ENCODE results near the gene KLB. TPM values are rescaled to one million over a fixed set of nuclear protein-coding genes. Genes with fewer than 3 reads are reported as not detected.

KLB gene
- polyA plus RNA-seq, 1 donor (not counting 4 experiments of a cell fraction or from before 2014, with no cell fraction given): not detected

- Histone ChIP-seq H3K4me2 (ENCODE audit: control insufficient read depth, extremely low read depth, insufficient read depth, low read depth, low read length) (no peak overlapping the region), H3K9me1 (ENCODE audit: control insufficient read depth, extremely low read depth, insufficient read depth, low read length) (no peaks in the 10 kb centered on the region), H3K36me3 (ENCODE audit: control insufficient read depth in 2 of 2, extremely low read depth in 1 of 2, insufficient read depth in 2 of 2, low read length in 2 of 2) (no peaks in the 10 kb centered on the region), H3K9ac (ENCODE audit: control insufficient read depth, extremely low read depth, insufficient read depth, low read length) (no peak overlapping the region), H3K9me3 (ENCODE audit: control insufficient read depth, low read depth, low read length) (no peaks in the 10 kb centered on the region), H3K27ac (ENCODE audit: control insufficient read depth, insufficient read depth, low read length) (no peak overlapping the region), H3K4me3 (ENCODE audit: control insufficient read depth in 2 of 3, extremely low read depth in 1 of 3, insufficient read depth in 2 of 3, low read depth in 1 of 3, low read length in 3 of 3) (no peak overlapping the region), H3K79me2 (ENCODE audit: control insufficient read depth, insufficient read depth, low read length) (no peaks in the 10 kb centered on the region), H4K20me1 (ENCODE audit: control insufficient read depth, extremely low read depth, insufficient read depth, low read length) (no peaks in the 10 kb centered on the region), H3K4me1 (ENCODE audit: control insufficient read depth, extremely low read depth, insufficient read depth, low read length) (no peaks in the 10 kb centered on the region), H3K27me3 (ENCODE audit: control insufficient read depth, extremely low read depth, insufficient read depth, low read length) (no peaks in the 10 kb centered on the region), H2AFZ (ENCODE audit: control insufficient read depth, low read length) (no peak overlapping the region)
- dilution Hi-C loops (cut with MboI; ENCODE audit: extremely low pct_ligation_motif_present, low sequenced_read_pairs): no loop called here
- TF ChIP-seq CTCF (optimal IDR thresholded peaks at IDR 0.05 in 1 of 3, IDR thresholded peaks at IDR 0.05 in 1 of 3, conservative IDR thresholded peaks at IDR 0.05 in 1 of 3; ENCODE audit: extremely low read depth in 1 of 3, insufficient read depth in 2 of 3, low read length in 3 of 3) (no peak), EZH2 (IDR thresholded peaks at IDR 0.05; ENCODE audit: low read length) (no peak)
- FAIRE-seq: no peak
- no peak for DNase-seq (ENCODE audit: low read depth, low spot score)
Measured at GRCh38 chr4:39484582-39485272, 78.0 kb downstream of the KLB start.

- Histone ChIP-seq H3K79me2 (ENCODE audit: control insufficient read depth, insufficient read depth, low read length) (no peaks in the 10 kb centered on the region), H3K27ac (ENCODE audit: control insufficient read depth, insufficient read depth, low read length) (no peak overlapping the region), H3K9me3 (ENCODE audit: control insufficient read depth, low read depth, low read length) (no peaks in the 10 kb centered on the region), H4K20me1 (ENCODE audit: control insufficient read depth, extremely low read depth, insufficient read depth, low read length) (no peaks in the 10 kb centered on the region), H3K9ac (ENCODE audit: control insufficient read depth, extremely low read depth, insufficient read depth, low read length) (no peak overlapping the region), H3K4me2 (ENCODE audit: control insufficient read depth, extremely low read depth, insufficient read depth, low read depth, low read length) (no peak overlapping the region), H3K9me1 (ENCODE audit: control insufficient read depth, extremely low read depth, insufficient read depth, low read length) (no peaks in the 10 kb centered on the region), H3K36me3 (ENCODE audit: control insufficient read depth in 2 of 2, extremely low read depth in 1 of 2, insufficient read depth in 2 of 2, low read length in 2 of 2) (no peaks in the 10 kb centered on the region), H3K4me1 (ENCODE audit: control insufficient read depth, extremely low read depth, insufficient read depth, low read length) (no peaks in the 10 kb centered on the region), H3K4me3 (ENCODE audit: control insufficient read depth in 2 of 3, extremely low read depth in 1 of 3, insufficient read depth in 2 of 3, low read depth in 1 of 3, low read length in 3 of 3) (no peak overlapping the region), H3K27me3 (ENCODE audit: control insufficient read depth, extremely low read depth, insufficient read depth, low read length) (no peaks in the 10 kb centered on the region), H2AFZ (ENCODE audit: control insufficient read depth, low read length) (no peak overlapping the region)
- no peak for TF ChIP-seq CTCF (optimal IDR thresholded peaks at IDR 0.05 in 1 of 3, IDR thresholded peaks at IDR 0.05 in 1 of 3, conservative IDR thresholded peaks at IDR 0.05 in 1 of 3; ENCODE audit: extremely low read depth in 1 of 3, insufficient read depth in 2 of 3, low read length in 3 of 3)
- no peak for TF ChIP-seq EZH2 (IDR thresholded peaks at IDR 0.05; ENCODE audit: low read length)
- no peak for DNase-seq (ENCODE audit: low read depth, low spot score)
- FAIRE-seq: no peak
- dilution Hi-C loops (cut with MboI; ENCODE audit: extremely low pct_ligation_motif_present, low sequenced_read_pairs): no loop called here
Measured at GRCh38 chr4:39486221-39486804, 79.6 kb downstream of the KLB start.
